ENCODE measurements around the gene CYB561.

CYB561 gene

DNA sequence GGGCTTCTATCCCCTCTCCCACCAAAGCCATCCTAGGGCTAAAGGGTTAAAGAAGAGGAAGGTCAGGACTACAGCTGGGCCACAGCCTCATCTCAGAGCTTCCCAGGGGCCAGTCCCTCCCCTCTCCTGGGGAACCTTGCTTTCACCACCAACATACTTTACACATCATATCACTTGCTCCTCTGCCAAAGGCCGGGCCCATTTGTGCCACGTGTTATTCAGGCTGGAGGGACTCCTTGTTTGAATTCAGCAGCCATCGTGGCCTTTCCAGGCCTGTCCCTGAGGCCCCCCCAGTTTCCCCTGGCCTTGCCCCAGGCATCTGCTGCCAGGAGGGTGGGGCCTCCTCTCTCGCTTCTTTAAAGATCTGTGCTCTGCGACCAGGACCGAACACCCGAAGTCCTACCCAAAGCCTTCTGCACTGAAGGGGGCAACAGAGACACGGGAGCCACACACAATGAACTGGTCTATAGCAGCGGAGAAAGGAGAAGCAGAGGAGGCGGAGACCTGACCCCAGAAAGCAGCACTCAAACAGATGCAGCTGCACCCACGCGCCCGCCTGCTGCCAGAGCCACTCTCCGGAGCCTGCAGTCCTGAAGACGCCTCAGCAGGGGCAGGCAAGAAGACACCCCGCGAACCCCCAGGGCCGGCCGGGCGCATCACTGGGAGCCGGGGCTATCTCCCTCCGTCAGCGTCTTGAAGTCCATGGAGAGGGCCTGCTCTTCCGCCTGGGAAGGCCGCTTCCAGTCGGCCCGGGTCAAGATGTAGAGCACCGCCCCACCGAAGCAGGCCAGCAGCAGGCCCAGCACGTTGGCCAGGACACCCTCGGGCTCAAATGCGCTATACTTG is 12.1 kb downstream of the CYB561 start:
- Histone ChIP-seq H3K9me3 (ENCODE audit: control insufficient read depth, insufficient read depth, low read length) (no peaks in the 10 kb centered on the region), H3K4me1 (ENCODE audit: control insufficient read depth, insufficient read depth, low read length) (peaks cover 3% of the 10 kb centered on the region), H3K4me3 (ENCODE audit: low read length) (no peak overlapping the region), H3K27me3 (ENCODE audit: control insufficient read depth, insufficient read depth, low read length) (no peaks in the 10 kb centered on the region), H3K36me3 (ENCODE audit: control insufficient read depth, insufficient read depth, low read length) (peaks cover 3% of the 10 kb centered on the region; the same call in 1 of the 2 replicates), H3K27ac (ENCODE audit: low read length) (no peak overlapping the region)
- DNase-seq (ENCODE audit: low read depth, low spot score) = no peak
- no CpG with 5 or more reads among the region's 32 CpGs for WGBS (ENCODE audit: insufficient coverage, insufficient read length)

DNA sequence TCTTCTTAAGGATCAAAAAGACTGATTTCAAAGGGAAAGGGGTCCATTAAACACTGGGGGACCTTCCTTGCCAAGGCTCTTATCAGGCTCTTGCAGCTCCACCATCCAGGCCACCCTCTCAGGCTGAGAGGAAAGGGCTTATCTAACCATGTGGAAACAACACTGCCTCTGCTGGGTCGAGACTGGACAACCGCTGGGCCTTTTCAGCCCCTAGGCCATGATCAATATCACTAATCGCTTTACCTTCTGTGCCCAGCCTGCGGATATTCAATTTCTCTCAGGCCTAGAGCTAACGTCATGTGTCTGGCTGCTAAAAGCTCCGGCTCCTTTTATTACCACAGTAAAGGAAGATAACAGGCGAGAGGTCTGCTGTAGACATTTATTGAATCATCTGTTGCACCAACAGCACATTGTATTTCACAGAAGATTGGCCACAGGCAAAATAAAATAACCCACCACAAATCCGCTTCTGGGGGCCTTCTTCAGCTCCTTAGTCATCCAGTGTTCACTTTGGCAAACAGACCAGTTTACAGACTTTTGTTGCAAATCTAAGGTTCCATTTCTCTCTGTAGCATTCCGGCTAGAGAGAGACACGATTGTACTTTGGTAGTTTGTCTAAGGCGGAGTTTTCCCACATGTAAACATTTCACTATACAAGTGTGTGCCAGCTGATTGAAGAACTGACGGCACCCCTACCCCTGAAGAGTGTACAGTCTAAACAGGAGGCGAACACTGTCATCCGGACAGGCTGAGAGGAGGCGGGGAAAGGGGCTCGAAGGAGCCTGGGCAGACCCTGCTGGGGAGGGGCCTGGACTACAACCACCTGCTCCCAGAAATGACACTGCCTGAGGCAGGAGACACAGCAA is 13.9 kb downstream of the CYB561 start:
- Histone ChIP-seq H3K4me3 (ENCODE audit: low read length) (no peak overlapping the region), H3K36me3 (ENCODE audit: control insufficient read depth, insufficient read depth, low read length) (peaks cover 3% of the 10 kb centered on the region; the same call in 1 of the 2 replicates), H3K27ac (ENCODE audit: low read length) (no peak overlapping the region), H3K4me1 (ENCODE audit: control insufficient read depth, insufficient read depth, low read length) (peaks cover 1% of the 10 kb centered on the region), H3K9me3 (ENCODE audit: control insufficient read depth, insufficient read depth, low read length) (no peaks in the 10 kb centered on the region), H3K27me3 (ENCODE audit: control insufficient read depth, insufficient read depth, low read length) (no peaks in the 10 kb centered on the region)
- no CpG with 5 or more reads among the region's 16 CpGs for WGBS (ENCODE audit: insufficient coverage, insufficient read length)
- no peak for DNase-seq (ENCODE audit: low read depth, low spot score)

DNA sequence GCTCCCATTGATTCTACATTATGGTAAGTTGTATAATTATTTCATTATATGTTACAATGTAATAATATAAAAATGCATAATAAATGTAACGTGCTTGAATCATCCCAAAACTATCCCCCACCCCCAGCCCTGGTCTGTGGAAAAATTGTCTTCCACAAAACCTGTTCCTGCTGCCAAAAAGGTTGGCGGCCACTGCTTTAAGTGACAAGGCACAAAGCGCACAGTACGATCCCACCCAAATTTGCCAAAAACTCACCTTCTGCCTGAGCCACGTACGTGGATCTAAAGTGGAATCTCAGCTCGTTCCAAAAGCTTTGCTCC is 14.5 kb downstream of the CYB561 start:
- DNase-seq (ENCODE audit: low read depth, low spot score) = no peak

DNA sequence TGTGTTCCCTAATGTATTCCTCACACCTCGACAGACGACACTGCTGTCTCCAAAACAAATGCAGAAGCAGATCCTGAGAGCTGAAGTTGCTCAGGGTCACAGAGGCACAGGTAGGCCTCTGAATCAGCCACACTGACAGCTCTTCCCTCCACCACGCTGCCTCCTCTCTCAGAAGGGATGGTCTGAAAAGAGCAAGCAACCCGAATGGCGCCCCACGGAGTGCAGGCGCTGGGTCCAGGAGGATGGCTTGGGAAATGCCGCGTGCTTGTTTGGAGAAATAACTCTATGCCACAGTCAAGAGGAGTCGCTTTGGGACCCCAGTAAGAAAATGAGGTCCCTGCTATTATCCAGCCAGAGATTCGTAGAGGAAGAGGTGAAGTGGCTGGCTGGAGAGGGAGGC is 15.9 kb downstream of the CYB561 start:
- no peak for DNase-seq (ENCODE audit: low read depth, low spot score)
- no peaks in the 10 kb centered on the region for H3K9me3 ChIP-seq (ENCODE audit: control insufficient read depth, insufficient read depth, low read length)
- no peaks in the 10 kb centered on the region for H3K27me3 ChIP-seq (ENCODE audit: control insufficient read depth, insufficient read depth, low read length)
- no peak overlapping the region for H3K27ac ChIP-seq (ENCODE audit: low read length)
- WGBS (ENCODE audit: insufficient coverage, insufficient read length) = no CpG with 5 or more reads among the region's 11 CpGs
- no peaks in the 10 kb centered on the region; the same call in 1 of the 2 replicates for H3K4me1 ChIP-seq (ENCODE audit: control insufficient read depth, insufficient read depth, low read length)
- no peak overlapping the region for H3K4me3 ChIP-seq (ENCODE audit: low read length)
- peaks cover 3% of the 10 kb centered on the region; the same call in 1 of the 2 replicates for H3K36me3 ChIP-seq (ENCODE audit: control insufficient read depth, insufficient read depth, low read length)

More for the DNA sequence above, 14.5 kb downstream of the CYB561 start:
- peaks cover 1% of the 10 kb centered on the region for H3K4me1 ChIP-seq (ENCODE audit: control insufficient read depth, insufficient read depth, low read length)
- no peaks in the 10 kb centered on the region for H3K27me3 ChIP-seq (ENCODE audit: control insufficient read depth, insufficient read depth, low read length)
- no peak overlapping the region for H3K4me3 ChIP-seq (ENCODE audit: low read length)
- H3K27ac ChIP-seq (ENCODE audit: low read length) = no peak overlapping the region
- no CpG with 5 or more reads among the region's 7 CpGs for WGBS (ENCODE audit: insufficient coverage, insufficient read length)
- no peaks in the 10 kb centered on the region for H3K9me3 ChIP-seq (ENCODE audit: control insufficient read depth, insufficient read depth, low read length)
- peaks cover 3% of the 10 kb centered on the region; the same call in 1 of the 2 replicates for H3K36me3 ChIP-seq (ENCODE audit: control insufficient read depth, insufficient read depth, low read length)

DNA sequence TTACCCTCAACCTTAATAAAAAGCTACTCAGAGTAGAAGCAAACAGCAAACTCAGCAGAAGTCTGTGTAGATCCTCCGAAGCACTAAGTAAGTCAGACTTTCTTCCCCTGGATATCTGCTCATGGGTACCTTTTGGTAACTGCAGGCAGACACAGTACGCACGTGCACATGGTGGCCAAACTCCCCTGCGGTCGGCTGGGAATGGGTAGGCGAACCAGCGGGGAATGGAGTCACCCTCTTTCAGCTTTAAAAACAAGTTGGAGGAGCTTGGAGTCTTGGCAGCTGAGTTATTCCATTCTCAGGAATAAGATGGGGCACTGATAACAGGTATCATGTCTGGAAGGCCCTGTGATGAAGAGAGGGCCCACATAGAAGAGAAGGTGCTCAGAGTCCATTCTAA is 16.3 kb downstream of the CYB561 start:
- no peaks in the 10 kb centered on the region; the same call in 1 of the 2 replicates for H3K4me1 ChIP-seq (ENCODE audit: control insufficient read depth, insufficient read depth, low read length)
- no peaks in the 10 kb centered on the region for H3K9me3 ChIP-seq (ENCODE audit: control insufficient read depth, insufficient read depth, low read length)
- no CpG with 5 or more reads among the region's 7 CpGs for WGBS (ENCODE audit: insufficient coverage, insufficient read length)
- H3K27me3 ChIP-seq (ENCODE audit: control insufficient read depth, insufficient read depth, low read length) = no peaks in the 10 kb centered on the region
- H3K4me3 ChIP-seq (ENCODE audit: low read length) = no peak overlapping the region
- DNase-seq (ENCODE audit: low read depth, low spot score) = no peak
- no peak overlapping the region for H3K27ac ChIP-seq (ENCODE audit: low read length)
- H3K36me3 ChIP-seq (ENCODE audit: control insufficient read depth, insufficient read depth, low read length) = peaks cover under 1% of the 10 kb centered on the region; the same call in 1 of the 2 replicates

DNA sequence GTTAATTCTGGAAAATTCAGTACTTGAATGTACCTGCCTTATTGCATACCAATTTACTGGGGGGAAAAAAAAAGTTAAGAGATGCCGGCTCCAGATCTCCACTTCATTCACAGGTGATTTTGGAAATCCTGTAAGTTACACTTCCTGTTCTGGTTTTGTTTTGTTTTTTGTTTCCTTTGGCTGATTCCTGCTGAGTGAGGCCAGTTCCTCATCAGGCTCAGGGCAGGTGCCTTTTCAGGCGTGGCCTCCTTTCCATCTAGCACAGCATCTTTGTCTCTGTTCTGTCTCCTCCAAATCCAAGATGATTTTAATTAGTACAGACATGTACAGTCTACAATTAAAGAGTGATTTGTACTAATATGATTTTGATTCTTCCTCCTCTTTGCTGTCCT is 19.2 kb downstream of the CYB561 start:
- no peak for DNase-seq (ENCODE audit: low read depth, low spot score)
- Histone ChIP-seq H3K27me3 (ENCODE audit: control insufficient read depth, insufficient read depth, low read length) (no peaks in the 10 kb centered on the region), H3K27ac (ENCODE audit: low read length) (no peak overlapping the region), H3K36me3 (ENCODE audit: control insufficient read depth, insufficient read depth, low read length) (no peaks in the 10 kb centered on the region), H3K9me3 (ENCODE audit: control insufficient read depth, insufficient read depth, low read length) (no peaks in the 10 kb centered on the region), H3K4me1 (ENCODE audit: control insufficient read depth, insufficient read depth, low read length) (no peaks in the 10 kb centered on the region; the same call in 1 of the 2 replicates), H3K4me3 (ENCODE audit: low read length) (no peak overlapping the region)
- no CpG with 5 or more reads among the region's 2 CpGs for WGBS (ENCODE audit: insufficient coverage, insufficient read length)

DNA sequence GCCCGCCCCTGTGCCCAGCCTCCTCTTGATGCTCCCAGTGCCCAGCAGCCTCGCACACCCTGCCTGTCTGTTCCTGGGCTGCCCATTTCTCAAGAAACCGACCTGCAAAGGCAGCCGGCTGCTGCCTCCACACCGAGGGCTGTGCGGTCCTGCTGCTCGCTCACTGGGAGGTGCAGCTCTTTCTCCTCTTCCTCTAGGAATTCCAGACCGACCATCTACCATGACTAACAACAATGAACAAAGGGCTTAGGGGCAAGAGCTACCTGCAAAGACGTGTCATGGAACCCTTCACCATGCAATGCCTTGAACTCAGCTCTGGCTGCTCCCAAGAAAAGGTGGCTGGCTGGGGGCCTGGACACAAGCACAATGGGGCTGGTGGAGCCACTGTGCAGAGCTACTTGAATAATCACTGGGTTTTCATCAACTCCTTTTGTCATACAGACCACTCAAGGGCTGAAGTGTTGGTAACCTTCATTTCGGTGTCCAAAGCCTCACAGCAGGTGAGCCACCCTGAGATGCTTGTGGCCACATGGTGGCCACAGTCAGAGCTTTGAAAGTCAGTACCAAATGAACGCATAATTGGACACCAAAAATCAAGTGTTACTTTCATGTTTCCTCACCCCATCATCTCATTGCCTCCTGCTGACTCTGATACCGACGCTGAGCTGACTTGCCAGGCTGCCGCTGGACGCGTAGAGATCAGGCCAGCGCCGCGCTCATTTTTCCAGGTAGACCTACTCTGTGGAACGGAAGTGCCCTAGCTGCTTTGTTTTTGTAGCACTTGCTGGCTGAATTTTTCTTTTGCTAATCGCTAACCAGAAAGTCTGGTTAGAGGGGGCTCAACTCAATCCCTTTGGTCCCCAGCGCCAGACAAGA is 19.8 kb downstream of the CYB561 start:
- H3K27ac ChIP-seq (ENCODE audit: low read length) = no peak overlapping the region
- no peaks in the 10 kb centered on the region for H3K27me3 ChIP-seq (ENCODE audit: control insufficient read depth, insufficient read depth, low read length)
- no CpG with 5 or more reads among the region's 22 CpGs for WGBS (ENCODE audit: insufficient coverage, insufficient read length)

DNA sequence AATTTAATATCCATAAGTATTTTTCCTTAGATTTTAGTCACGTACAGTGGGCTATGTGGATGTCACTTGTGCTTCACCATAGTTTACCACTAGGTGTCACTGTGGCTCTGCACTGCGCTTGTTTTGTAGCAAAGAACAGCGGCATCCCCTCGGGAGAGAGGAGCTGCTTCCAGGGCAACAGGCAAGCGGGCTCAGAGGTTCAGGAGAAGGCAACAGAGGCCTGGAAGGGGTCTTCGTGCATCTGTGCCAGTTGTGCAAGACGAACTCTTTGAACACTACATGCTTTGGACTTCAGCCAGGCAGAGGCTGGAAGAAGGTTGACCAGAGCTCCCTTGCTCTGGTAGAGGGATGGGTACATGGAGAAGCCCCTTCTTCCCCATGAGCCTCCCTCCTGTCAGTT is 20.6 kb downstream of the CYB561 start:
- no peak for DNase-seq (ENCODE audit: low read depth, low spot score)
- H3K27ac ChIP-seq (ENCODE audit: low read length) = no peak overlapping the region
- no peaks in the 10 kb centered on the region for H3K9me3 ChIP-seq (ENCODE audit: control insufficient read depth, insufficient read depth, low read length)
- no peaks in the 10 kb centered on the region; the same call in 1 of the 2 replicates for H3K4me1 ChIP-seq (ENCODE audit: control insufficient read depth, insufficient read depth, low read length)
- no peaks in the 10 kb centered on the region for H3K36me3 ChIP-seq (ENCODE audit: control insufficient read depth, insufficient read depth, low read length)
- no peaks in the 10 kb centered on the region for H3K27me3 ChIP-seq (ENCODE audit: control insufficient read depth, insufficient read depth, low read length)
- WGBS (ENCODE audit: insufficient coverage, insufficient read length) = no CpG with 5 or more reads among the region's 7 CpGs
- H3K4me3 ChIP-seq (ENCODE audit: low read length) = no peak overlapping the region

More for the DNA sequence above, 19.8 kb downstream of the CYB561 start:
- Histone ChIP-seq H3K36me3 (ENCODE audit: control insufficient read depth, insufficient read depth, low read length) (no peaks in the 10 kb centered on the region), H3K4me3 (ENCODE audit: low read length) (no peak overlapping the region), H3K4me1 (ENCODE audit: control insufficient read depth, insufficient read depth, low read length) (no peaks in the 10 kb centered on the region; the same call in 1 of the 2 replicates), H3K9me3 (ENCODE audit: control insufficient read depth, insufficient read depth, low read length) (no peaks in the 10 kb centered on the region)
- DNase-seq (ENCODE audit: low read depth, low spot score) = no peak

DNA sequence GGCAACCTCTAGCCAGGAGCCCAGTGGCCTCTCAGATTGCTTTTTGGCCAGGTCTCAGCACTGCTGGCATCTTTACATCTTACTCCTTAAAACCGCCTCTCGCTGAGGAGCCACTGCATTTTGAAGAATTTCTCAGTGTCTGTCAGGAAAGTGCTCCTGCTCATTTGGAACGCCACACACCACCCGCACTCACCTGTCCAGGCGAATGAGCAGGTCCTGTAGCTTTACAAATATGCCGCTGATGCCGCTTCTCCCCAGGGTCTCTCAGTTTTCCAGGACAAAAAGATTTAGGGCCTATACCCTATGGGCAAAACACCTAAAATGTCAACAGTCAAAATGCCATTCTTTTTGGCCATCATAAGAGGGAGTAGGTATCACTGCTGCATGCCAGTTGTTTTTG is 22.1 kb downstream of the CYB561 start:
- Histone ChIP-seq H3K9me3 (ENCODE audit: control insufficient read depth, insufficient read depth, low read length) (no peaks in the 10 kb centered on the region), H3K27me3 (ENCODE audit: control insufficient read depth, insufficient read depth, low read length) (no peaks in the 10 kb centered on the region), H3K4me3 (ENCODE audit: low read length) (no peak overlapping the region), H3K36me3 (ENCODE audit: control insufficient read depth, insufficient read depth, low read length) (no peaks in the 10 kb centered on the region), H3K4me1 (ENCODE audit: control insufficient read depth, insufficient read depth, low read length) (no peaks in the 10 kb centered on the region; the same call in 1 of the 2 replicates), H3K27ac (ENCODE audit: low read length) (no peak overlapping the region)
- no CpG with 5 or more reads among the region's 7 CpGs for WGBS (ENCODE audit: insufficient coverage, insufficient read length)
- no peak for DNase-seq (ENCODE audit: low read depth, low spot score)

Measured in iPS DF 6.9 (cell line).